ENCODE data around the gene TMCC1. TPM values are rescaled to one million over a fixed set of nuclear protein-coding genes. Genes with fewer than 3 reads are reported as not detected.
"Not testable (repeated sequence)": the region's sequence is repeated elsewhere in the genome, so short reads cannot be mapped to it uniquely, and the experiment has no call there.

The TMCC1 gene
- total and polyA plus RNA-seq, 2 experiments from 2014 or later: 12.3 to 26.9 TPM

- peaks cover 18% of the 10 kb centered on the region for H3K36me3 ChIP-seq
- no peaks in the 10 kb centered on the region for H3K9me3 ChIP-seq (ENCODE audit: low read depth)
- no peaks in the 10 kb centered on the region for H3K4me1 ChIP-seq (ENCODE audit: low read depth)
- TF ChIP-seq CTCF (IDR thresholded peaks at IDR 0.05; ENCODE audit: low read depth, low read length): no peak
- no peak for DNase-seq (ENCODE audit: low read depth in 1 of 2, low spot score in 1 of 2)
- H3K27me3 ChIP-seq: no peaks in the 10 kb centered on the region
- no peak overlapping the region for H3K4me3 ChIP-seq
- no peak overlapping the region for H3K27ac ChIP-seq
These were observed 12.2 kb downstream of the TMCC1 start for GRCh38 chr3:129881261-129881660.

GRCh38 chr3:129878355-129878754, 15.2 kb downstream of the TMCC1 start:
- no peaks in the 10 kb centered on the region for H3K4me1 ChIP-seq (ENCODE audit: low read depth)
- no peak for DNase-seq (ENCODE audit: low read depth in 1 of 2, low spot score in 1 of 2)
- no peak overlapping the region for H3K4me3 ChIP-seq
- no peaks in the 10 kb centered on the region for H3K9me3 ChIP-seq (ENCODE audit: low read depth)
- no peak for TF ChIP-seq CTCF (IDR thresholded peaks at IDR 0.05; ENCODE audit: low read depth, low read length)
- peaks cover 33% of the 10 kb centered on the region for H3K36me3 ChIP-seq
- H3K27me3 ChIP-seq: no peaks in the 10 kb centered on the region
- peak overlapping the region; percentile 4 for H3K27ac ChIP-seq

GRCh38 chr3:129874479-129874878, 19.0 kb downstream of the TMCC1 start:
- not testable (repeated sequence) for H3K4me3 ChIP-seq; H3K27ac ChIP-seq; H3K9me3 ChIP-seq (ENCODE audit: low read depth); H3K27me3 ChIP-seq; H3K4me1 ChIP-seq (ENCODE audit: low read depth); DNase-seq (ENCODE audit: low read depth in 1 of 2, low spot score in 1 of 2)
- H3K36me3 ChIP-seq: peaks cover 28% of the 10 kb centered on the region

GRCh38 chr3:129868912-129869311, 24.6 kb downstream of the TMCC1 start:
- no peak for DNase-seq (ENCODE audit: low read depth in 1 of 2, low spot score in 1 of 2)
- Histone ChIP-seq H3K4me1 (ENCODE audit: low read depth) (no peaks in the 10 kb centered on the region), H3K27me3 (no peaks in the 10 kb centered on the region), H3K36me3 (peaks cover 8% of the 10 kb centered on the region), H3K9me3 (ENCODE audit: low read depth) (no peaks in the 10 kb centered on the region), H3K27ac (no peak overlapping the region), H3K4me3 (no peak overlapping the region)
- TF ChIP-seq CTCF (IDR thresholded peaks at IDR 0.05; ENCODE audit: low read depth, low read length): no peak

GRCh38 chr3:129867506-129868124, 25.9 kb downstream of the TMCC1 start:
- Histone ChIP-seq H3K4me1 (ENCODE audit: low read depth) (no peaks in the 10 kb centered on the region), H3K9me3 (ENCODE audit: low read depth) (no peaks in the 10 kb centered on the region)
- no peak for TF ChIP-seq CTCF (IDR thresholded peaks at IDR 0.05; ENCODE audit: low read depth, low read length)

GRCh38 chr3:129865806-129866205, 27.7 kb downstream of the TMCC1 start:
- Histone ChIP-seq H3K27me3 (no peaks in the 10 kb centered on the region), H3K4me1 (ENCODE audit: low read depth) (no peaks in the 10 kb centered on the region), H3K36me3 (peaks cover 4% of the 10 kb centered on the region), H3K4me3 (no peak overlapping the region), H3K27ac (no peak overlapping the region), H3K9me3 (ENCODE audit: low read depth) (no peaks in the 10 kb centered on the region)
- no peak for DNase-seq (ENCODE audit: low read depth in 1 of 2, low spot score in 1 of 2)
- TF ChIP-seq CTCF (IDR thresholded peaks at IDR 0.05; ENCODE audit: low read depth, low read length): no peak

More at GRCh38 chr3:129867506-129868124, 25.9 kb downstream of the TMCC1 start:
- Histone ChIP-seq H3K36me3 (peaks cover 3% of the 10 kb centered on the region), H3K27ac (no peak overlapping the region), H3K27me3 (no peaks in the 10 kb centered on the region), H3K4me3 (no peak overlapping the region)
- peak in 1 of 2 donors; percentile 45 for DNase-seq (ENCODE audit: low read depth in 1 of 2, low spot score in 1 of 2)
